Measurements from ENCODE around the gene ERLIN1.

DNA sequence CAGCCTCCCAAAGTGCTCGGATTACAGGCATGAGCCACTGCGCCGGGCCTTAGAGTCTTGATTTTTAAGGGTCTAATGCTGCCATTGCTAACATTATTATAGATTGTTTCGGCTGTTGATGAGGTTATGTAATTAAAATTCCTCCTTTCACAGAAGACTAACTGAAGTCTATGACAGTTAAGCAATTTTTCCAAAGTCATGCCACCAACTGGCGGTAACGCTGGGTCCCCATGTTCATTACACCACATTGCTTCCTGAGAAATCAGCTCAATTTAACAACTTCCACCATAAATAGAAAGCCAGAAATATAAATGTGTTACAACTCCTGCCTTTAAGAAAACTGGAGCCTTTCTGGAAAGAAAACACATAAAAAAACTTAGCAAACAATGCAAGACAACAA lies 3.5 kb downstream of the ERLIN1 start:
- no peak for TF ChIP-seq EZH2 (IDR thresholded peaks at IDR 0.05; ENCODE audit: borderline replicate concordance)
- TF ChIP-seq, protein P1, sequence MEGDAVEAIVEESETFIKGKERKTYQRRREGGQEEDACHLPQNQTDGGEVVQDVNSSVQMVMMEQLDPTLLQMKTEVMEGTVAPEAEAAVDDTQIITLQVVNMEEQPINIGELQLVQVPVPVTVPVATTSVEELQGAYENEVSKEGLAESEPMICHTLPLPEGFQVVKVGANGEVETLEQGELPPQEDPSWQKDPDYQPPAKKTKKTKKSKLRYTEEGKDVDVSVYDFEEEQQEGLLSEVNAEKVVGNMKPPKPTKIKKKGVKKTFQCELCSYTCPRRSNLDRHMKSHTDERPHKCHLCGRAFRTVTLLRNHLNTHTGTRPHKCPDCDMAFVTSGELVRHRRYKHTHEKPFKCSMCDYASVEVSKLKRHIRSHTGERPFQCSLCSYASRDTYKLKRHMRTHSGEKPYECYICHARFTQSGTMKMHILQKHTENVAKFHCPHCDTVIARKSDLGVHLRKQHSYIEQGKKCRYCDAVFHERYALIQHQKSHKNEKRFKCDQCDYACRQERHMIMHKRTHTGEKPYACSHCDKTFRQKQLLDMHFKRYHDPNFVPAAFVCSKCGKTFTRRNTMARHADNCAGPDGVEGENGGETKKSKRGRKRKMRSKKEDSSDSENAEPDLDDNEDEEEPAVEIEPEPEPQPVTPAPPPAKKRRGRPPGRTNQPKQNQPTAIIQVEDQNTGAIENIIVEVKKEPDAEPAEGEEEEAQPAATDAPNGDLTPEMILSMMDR (IDR thresholded peaks at IDR 0.05; ENCODE audit: poor library complexity): no peak
- TF ChIP-seq EZH2phosphoT487 (IDR thresholded peaks at IDR 0.05; ENCODE audit: low read depth, severe bottlenecking, unreplicated experiment): no peak

Data from hepatocyte (in vitro differentiated cells).